GM23338 (cell line): ENCODE results near the gene KCTD18. TPM values are rescaled to one million over a fixed set of nuclear protein-coding genes. Genes with fewer than 3 reads are reported as not detected.

Experiments
- ATAC-seq: fragments of 200-7000 bp; cut with Tn5 transposase; 3 replicates; pipeline ENCODE4 v1.9.1; 2020
- DNase-seq: peaks from one replicate; pipeline ENCODE4 v3.0.0-alpha.2; 2015; ENCODE audit warnings: low spot score
- H2AFZ ChIP-seq: fragments of 200-600 bp; sonication (generic); 2 replicates; pipeline ENCODE4 v1.8.0; 2016; ENCODE audit warnings: antibody characterized with exemption, mild to moderate bottlenecking, moderate library complexity
- H3F3A ChIP-seq: fragments of 200-600 bp; sonication (generic); replicated peaks from 2 replicates; pipeline ENCODE4 v1.8.0; 2017; ENCODE audit warnings: antibody characterized with exemption, mixed run types, low read depth
- H3K27ac ChIP-seq: fragments of 200-600 bp; sonication (generic); 2 replicates; pipeline ENCODE4 v1.6.1; 2016; ENCODE audit warnings: low read depth
- H3K27me3 ChIP-seq: fragments of 200-600 bp; sonication (generic); 2 replicates; pipeline ENCODE4 v1.8.0; 2016; ENCODE audit warnings: mild to moderate bottlenecking, mixed run types, moderate library complexity; ENCODE audit not compliant: insufficient read depth
- H3K36me3 ChIP-seq: fragments of 200-600 bp; sonication (generic); 2 replicates; pipeline ENCODE4 v1.8.0; 2016; ENCODE audit warnings: mild to moderate bottlenecking; ENCODE audit not compliant: insufficient read depth
- H3K4me1 ChIP-seq: fragments of 200-600 bp; sonication (generic); 2 replicates; pipeline ENCODE4 v1.8.0; 2016; ENCODE audit warnings: mild to moderate bottlenecking, moderate library complexity; ENCODE audit not compliant: insufficient read depth
- H3K4me2 ChIP-seq: fragments of 200-600 bp; sonication (generic); 2 replicates; pipeline ENCODE4 v1.7.1; 2017; ENCODE audit warnings: mixed run types
- H3K4me3 ChIP-seq: fragments of 200-600 bp; sonication (generic); 2 replicates; pipeline ENCODE4 v1.6.1; 2016; ENCODE audit warnings: mixed run types
- H3K79me2 ChIP-seq: fragments of 200-600 bp; sonication (generic); replicated peaks from 2 replicates; pipeline ENCODE4 v1.8.0; 2017; ENCODE audit warnings: mild to moderate bottlenecking; ENCODE audit not compliant: insufficient read depth
- H3K9me2 ChIP-seq: fragments of 200-600 bp; sonication (generic); 2 replicates; pipeline ENCODE4 v1.8.0; 2017; ENCODE audit not compliant: insufficient read depth
- H4K20me1 ChIP-seq: fragments of 200-600 bp; sonication (generic); replicated peaks from 2 replicates; pipeline ENCODE4 v1.8.0; 2017; ENCODE audit warnings: mild to moderate bottlenecking; ENCODE audit not compliant: insufficient read depth
- H3K27ac Mint-ChIP-seq: 2 replicates; pipeline ENCODE4 v1.8.0; 2020; ENCODE audit warnings: inconsistent platforms, mild to moderate bottlenecking, moderate library complexity, mixed read lengths
- H3K27me3 Mint-ChIP-seq: 3 replicates; pipeline ENCODE4 v1.8.0; 2022; ENCODE audit warnings: low read depth, mild to moderate bottlenecking, moderate library complexity, mixed read lengths, inconsistent platforms; ENCODE audit not compliant: insufficient read depth, poor library complexity
- H3K36me3 Mint-ChIP-seq: 3 replicates; pipeline ENCODE4 v1.8.0; 2021; ENCODE audit warnings: low read depth, mild to moderate bottlenecking, inconsistent platforms, moderate library complexity, mixed read lengths
- H3K4me1 Mint-ChIP-seq: 3 replicates; pipeline ENCODE4 v1.8.0; 2020; ENCODE audit warnings: mild to moderate bottlenecking, inconsistent platforms, mixed read lengths
- H3K4me3 Mint-ChIP-seq: 3 replicates; pipeline ENCODE4 v1.8.0; 2021; ENCODE audit warnings: moderate library complexity, mild to moderate bottlenecking, inconsistent platforms, mixed read lengths
- H3K9me3 Mint-ChIP-seq: 3 replicates; pipeline ENCODE4 v1.8.0; 2020; ENCODE audit warnings: moderate library complexity, mild to moderate bottlenecking, inconsistent platforms, mixed read lengths
- CREB1 ChIP-seq: fragments of 250-450 bp; sonication (Bioruptor Pico); IDR thresholded peaks from 2 replicates; pipeline ENCODE4 v1.5.0; 2020; ENCODE audit warnings: low read depth, mild to moderate bottlenecking, moderate library complexity
- CTCF ChIP-seq, 2 experiments: fragments of 200-600 bp in 1 of 2; sonication (generic) in 1 of 2; conservative IDR thresholded peaks; 2 replicates each; pipeline versions ENCODE4 v1.5.1 to v1.6.1; 2016 to 2017; ENCODE audit warnings: antibody characterized with exemption in 2 of 2, low read depth in 2 of 2, mild to moderate bottlenecking in 2 of 2, moderate library complexity in 1 of 2
- EZH2 ChIP-seq: fragments of 200-600 bp; sonication (generic); IDR thresholded peaks from one replicate; pipeline ENCODE4 v1.8.0; 2017; ENCODE audit warnings: antibody characterized with exemption, mild to moderate bottlenecking, low read depth; ENCODE audit not compliant: unreplicated experiment
- EZH2phosphoT487 ChIP-seq: fragments of 200-600 bp; sonication (generic); IDR thresholded peaks from one replicate; pipeline ENCODE4 v1.8.1; 2018; ENCODE audit warnings: antibody characterized with exemption; ENCODE audit not compliant: unreplicated experiment
- JUNB ChIP-seq: IDR thresholded peaks from one replicate; pipeline ENCODE4 v1.6.1; 2016; ENCODE audit warnings: antibody characterized with exemption; ENCODE audit not compliant: unreplicated experiment
- NANOG ChIP-seq: IDR thresholded peaks from 2 replicates; pipeline ENCODE4 v1.6.1; 2016; ENCODE audit warnings: antibody characterized with exemption, borderline replicate concordance
- POLR2AphosphoS5 ChIP-seq: IDR thresholded peaks from 2 replicates; pipeline ENCODE4 v1.6.1; 2016; ENCODE audit warnings: antibody characterized with exemption, low read depth
- REST ChIP-seq: IDR thresholded peaks from one replicate; pipeline ENCODE4 v1.6.1; 2018; ENCODE audit warnings: antibody characterized with exemption; ENCODE audit not compliant: unreplicated experiment
- STAT1 ChIP-seq: IDR thresholded peaks from one replicate; pipeline ENCODE4 v1.6.1; 2016; ENCODE audit warnings: antibody characterized with exemption; ENCODE audit not compliant: unreplicated experiment
- ZNF114 ChIP-seq: fragments of 250-450 bp; sonication (Bioruptor Pico); IDR thresholded peaks from 2 replicates; pipeline ENCODE4 v1.5.0; 2020; ENCODE audit warnings: mild to moderate bottlenecking, moderate library complexity
- ZNF331 ChIP-seq: fragments of 250-450 bp; sonication (Bioruptor Pico); IDR thresholded peaks from 2 replicates; pipeline ENCODE4 v1.5.0; 2020; ENCODE audit warnings: low read depth, mild to moderate bottlenecking, moderate library complexity
- polyA plus RNA-seq: library from polyadenylated mRNA; unstranded; fragments of >200 nt; fragmentation: Nextera tagmentation; extraction: Ambion mirVana; gene quantifications from 2 replicates; pipeline ENCODE4 v1.2.1, GENCODE V29; 2016
- total RNA-seq: library from RNA; depleted of rRNA; stranded (reverse); fragments of >200 nt; shearing (Covaris generic); gene quantifications from 2 replicates; pipeline ENCODE4 v1.2.3, GENCODE V29; 2014
- TF ChIP-seq, protein P1 (sequence below): fragments of 250-450 bp; sonication (Bioruptor Pico); IDR thresholded peaks from 2 replicates; pipeline ENCODE4 v1.5.0; 2020; ENCODE audit warnings: mild to moderate bottlenecking, moderate library complexity
- TF ChIP-seq, protein P2 (sequence below): IDR thresholded peaks from 2 replicates; pipeline ENCODE4 v1.6.1; 2016; ENCODE audit warnings: antibody characterized with exemption

The KCTD18 gene
- total and polyA plus RNA-seq, 2 experiments from 2014 or later: 3.3 to 4.7 TPM

- DNase-seq (no peak), ATAC-seq (no peak)
- Mint-ChIP-seq H3K4me3 (no peak overlapping the region), H3K9me3 (no peaks in the 10 kb centered on the region), H3K4me1 (no peaks in the 10 kb centered on the region), H3K27ac (no peak overlapping the region), H3K27me3 (peaks cover 5% of the 10 kb centered on the region), H3K36me3 (peaks cover 73% of the 10 kb centered on the region)
- no peaks in the 10 kb centered on the region; the same call in 1 of the 2 replicates for H3K79me2 ChIP-seq
- peaks cover 2% of the 10 kb centered on the region; the same call in 1 of the 2 replicates for H4K20me1 ChIP-seq
- no peak overlapping the region for H3K4me3 ChIP-seq
- H3K36me3 ChIP-seq: peaks cover 23% of the 10 kb centered on the region
- no peaks in the 10 kb centered on the region for H3K27me3 ChIP-seq
- no peak for TF ChIP-seq STAT1
- no peak for TF ChIP-seq CTCF (conservative IDR thresholded peaks at IDR 0.05; ENCODE audit: low read depth in 2 of 2)
- no peak for TF ChIP-seq EZH2
- TF ChIP-seq CREB1: no peak
- no peak for TF ChIP-seq REST
- no peak for TF ChIP-seq NANOG
- TF ChIP-seq ZNF331: no peak
- no peak for TF ChIP-seq ZNF114
- no peak for TF ChIP-seq EZH2phosphoT487
- TF ChIP-seq, protein P1, sequence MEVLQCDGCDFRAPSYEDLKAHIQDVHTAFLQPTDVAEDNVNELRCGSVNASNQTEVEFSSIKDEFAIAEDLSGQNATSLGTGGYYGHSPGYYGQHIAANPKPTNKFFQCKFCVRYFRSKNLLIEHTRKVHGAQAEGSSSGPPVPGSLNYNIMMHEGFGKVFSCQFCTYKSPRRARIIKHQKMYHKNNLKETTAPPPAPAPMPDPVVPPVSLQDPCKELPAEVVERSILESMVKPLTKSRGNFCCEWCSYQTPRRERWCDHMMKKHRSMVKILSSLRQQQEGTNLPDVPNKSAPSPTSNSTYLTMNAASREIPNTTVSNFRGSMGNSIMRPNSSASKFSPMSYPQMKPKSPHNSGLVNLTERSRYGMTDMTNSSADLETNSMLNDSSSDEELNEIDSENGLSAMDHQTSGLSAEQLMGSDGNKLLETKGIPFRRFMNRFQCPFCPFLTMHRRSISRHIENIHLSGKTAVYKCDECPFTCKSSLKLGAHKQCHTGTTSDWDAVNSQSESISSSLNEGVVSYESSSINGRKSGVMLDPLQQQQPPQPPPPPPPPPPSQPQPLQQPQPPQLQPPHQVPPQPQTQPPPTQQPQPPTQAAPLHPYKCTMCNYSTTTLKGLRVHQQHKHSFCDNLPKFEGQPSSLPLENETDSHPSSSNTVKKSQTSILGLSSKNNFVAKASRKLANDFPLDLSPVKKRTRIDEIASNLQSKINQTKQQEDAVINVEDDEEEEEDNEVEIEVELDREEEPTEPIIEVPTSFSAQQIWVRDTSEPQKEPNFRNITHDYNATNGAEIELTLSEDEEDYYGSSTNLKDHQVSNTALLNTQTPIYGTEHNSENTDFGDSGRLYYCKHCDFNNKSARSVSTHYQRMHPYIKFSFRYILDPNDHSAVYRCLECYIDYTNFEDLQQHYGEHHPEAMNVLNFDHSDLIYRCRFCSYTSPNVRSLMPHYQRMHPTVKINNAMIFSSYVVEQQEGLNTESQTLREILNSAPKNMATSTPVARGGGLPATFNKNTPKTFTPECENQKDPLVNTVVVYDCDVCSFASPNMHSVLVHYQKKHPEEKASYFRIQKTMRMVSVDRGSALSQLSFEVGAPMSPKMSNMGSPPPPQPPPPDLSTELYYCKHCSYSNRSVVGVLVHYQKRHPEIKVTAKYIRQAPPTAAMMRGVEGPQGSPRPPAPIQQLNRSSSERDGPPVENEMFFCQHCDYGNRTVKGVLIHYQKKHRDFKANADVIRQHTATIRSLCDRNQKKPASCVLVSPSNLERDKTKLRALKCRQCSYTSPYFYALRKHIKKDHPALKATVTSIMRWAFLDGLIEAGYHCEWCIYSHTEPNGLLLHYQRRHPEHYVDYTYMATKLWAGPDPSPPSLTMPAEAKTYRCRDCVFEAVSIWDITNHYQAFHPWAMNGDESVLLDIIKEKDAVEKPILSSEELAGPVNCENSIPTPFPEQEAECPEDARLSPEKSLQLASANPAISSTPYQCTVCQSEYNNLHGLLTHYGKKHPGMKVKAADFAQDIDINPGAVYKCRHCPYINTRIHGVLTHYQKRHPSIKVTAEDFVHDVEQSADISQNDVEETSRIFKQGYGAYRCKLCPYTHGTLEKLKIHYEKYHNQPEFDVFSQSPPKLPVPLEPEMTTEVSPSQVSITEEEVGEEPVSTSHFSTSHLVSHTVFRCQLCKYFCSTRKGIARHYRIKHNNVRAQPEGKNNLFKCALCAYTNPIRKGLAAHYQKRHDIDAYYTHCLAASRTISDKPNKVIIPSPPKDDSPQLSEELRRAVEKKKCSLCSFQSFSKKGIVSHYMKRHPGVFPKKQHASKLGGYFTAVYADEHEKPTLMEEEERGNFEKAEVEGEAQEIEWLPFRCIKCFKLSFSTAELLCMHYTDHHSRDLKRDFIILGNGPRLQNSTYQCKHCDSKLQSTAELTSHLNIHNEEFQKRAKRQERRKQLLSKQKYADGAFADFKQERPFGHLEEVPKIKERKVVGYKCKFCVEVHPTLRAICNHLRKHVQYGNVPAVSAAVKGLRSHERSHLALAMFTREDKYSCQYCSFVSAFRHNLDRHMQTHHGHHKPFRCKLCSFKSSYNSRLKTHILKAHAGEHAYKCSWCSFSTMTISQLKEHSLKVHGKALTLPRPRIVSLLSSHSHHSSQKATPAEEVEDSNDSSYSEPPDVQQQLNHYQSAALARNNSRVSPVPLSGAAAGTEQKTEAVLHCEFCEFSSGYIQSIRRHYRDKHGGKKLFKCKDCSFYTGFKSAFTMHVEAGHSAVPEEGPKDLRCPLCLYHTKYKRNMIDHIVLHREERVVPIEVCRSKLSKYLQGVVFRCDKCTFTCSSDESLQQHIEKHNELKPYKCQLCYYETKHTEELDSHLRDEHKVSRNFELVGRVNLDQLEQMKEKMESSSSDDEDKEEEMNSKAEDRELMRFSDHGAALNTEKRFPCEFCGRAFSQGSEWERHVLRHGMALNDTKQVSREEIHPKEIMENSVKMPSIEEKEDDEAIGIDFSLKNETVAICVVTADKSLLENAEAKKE (CRISPR knock-in tag): no peak
- TF ChIP-seq, protein P2, sequence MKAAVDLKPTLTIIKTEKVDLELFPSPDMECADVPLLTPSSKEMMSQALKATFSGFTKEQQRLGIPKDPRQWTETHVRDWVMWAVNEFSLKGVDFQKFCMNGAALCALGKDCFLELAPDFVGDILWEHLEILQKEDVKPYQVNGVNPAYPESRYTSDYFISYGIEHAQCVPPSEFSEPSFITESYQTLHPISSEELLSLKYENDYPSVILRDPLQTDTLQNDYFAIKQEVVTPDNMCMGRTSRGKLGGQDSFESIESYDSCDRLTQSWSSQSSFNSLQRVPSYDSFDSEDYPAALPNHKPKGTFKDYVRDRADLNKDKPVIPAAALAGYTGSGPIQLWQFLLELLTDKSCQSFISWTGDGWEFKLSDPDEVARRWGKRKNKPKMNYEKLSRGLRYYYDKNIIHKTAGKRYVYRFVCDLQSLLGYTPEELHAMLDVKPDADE: no peak
- TF ChIP-seq JUNB: no peak
- TF ChIP-seq POLR2AphosphoS5: no peak
- no peaks in the 10 kb centered on the region for H3K9me2 ChIP-seq
- H3K27ac ChIP-seq: no peak overlapping the region
- H3K4me2 ChIP-seq: no peak overlapping the region
- no peak overlapping the region for H2AFZ ChIP-seq
- no peaks in the 10 kb centered on the region for H3K4me1 ChIP-seq
- H3F3A ChIP-seq: no peaks in the 10 kb centered on the region; the same call in 1 of the 2 replicates
These were observed 63.3 kb downstream of the KCTD18 start for GRCh38 chr2:200446612-200447011.
